GM12874 (cell line): ENCODE data around the gene SWAP70.

Experiments
- TF ChIP-seq, protein P1 (sequence below): IDR thresholded peaks from 2 replicates; pipeline ENCODE4 v1.5.1; 2011; ENCODE audit warnings: low read depth, mild to moderate bottlenecking, control low read depth, low read length, moderate library complexity; ENCODE audit not compliant: insufficient read depth

Gene SWAP70

GRCh38 chr11:9663699-9664275 lies at the start of gene SWAP70:
SWAP70 (plus strand) TSS chr11:9664077; CDS start chr11:9664180, 103 bp downstream.
- TF ChIP-seq, protein P1, sequence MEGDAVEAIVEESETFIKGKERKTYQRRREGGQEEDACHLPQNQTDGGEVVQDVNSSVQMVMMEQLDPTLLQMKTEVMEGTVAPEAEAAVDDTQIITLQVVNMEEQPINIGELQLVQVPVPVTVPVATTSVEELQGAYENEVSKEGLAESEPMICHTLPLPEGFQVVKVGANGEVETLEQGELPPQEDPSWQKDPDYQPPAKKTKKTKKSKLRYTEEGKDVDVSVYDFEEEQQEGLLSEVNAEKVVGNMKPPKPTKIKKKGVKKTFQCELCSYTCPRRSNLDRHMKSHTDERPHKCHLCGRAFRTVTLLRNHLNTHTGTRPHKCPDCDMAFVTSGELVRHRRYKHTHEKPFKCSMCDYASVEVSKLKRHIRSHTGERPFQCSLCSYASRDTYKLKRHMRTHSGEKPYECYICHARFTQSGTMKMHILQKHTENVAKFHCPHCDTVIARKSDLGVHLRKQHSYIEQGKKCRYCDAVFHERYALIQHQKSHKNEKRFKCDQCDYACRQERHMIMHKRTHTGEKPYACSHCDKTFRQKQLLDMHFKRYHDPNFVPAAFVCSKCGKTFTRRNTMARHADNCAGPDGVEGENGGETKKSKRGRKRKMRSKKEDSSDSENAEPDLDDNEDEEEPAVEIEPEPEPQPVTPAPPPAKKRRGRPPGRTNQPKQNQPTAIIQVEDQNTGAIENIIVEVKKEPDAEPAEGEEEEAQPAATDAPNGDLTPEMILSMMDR, result no peak

DNA sequence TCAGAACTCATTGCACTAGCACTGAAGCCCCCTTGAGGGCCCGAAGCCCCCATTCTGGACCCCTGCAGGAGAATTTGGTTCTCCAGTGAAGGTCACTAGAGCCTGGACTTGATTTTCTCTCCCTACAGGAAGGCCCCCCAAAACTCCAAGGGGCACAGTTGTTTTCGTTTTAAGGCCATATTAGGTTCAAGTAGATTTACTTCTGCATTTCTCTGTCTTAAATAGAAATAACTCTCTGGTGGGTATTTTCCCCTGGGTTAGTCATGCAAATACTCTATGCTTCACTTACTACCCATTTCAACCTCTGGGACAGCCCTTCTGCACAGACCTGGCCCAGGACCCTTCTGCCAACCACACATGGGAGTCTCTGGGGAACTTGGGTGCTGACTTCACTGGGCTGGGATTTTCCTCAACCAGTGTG lies 48.8 kb upstream of the SWAP70 start:
- TF ChIP-seq, protein P1, result no peak

DNA sequence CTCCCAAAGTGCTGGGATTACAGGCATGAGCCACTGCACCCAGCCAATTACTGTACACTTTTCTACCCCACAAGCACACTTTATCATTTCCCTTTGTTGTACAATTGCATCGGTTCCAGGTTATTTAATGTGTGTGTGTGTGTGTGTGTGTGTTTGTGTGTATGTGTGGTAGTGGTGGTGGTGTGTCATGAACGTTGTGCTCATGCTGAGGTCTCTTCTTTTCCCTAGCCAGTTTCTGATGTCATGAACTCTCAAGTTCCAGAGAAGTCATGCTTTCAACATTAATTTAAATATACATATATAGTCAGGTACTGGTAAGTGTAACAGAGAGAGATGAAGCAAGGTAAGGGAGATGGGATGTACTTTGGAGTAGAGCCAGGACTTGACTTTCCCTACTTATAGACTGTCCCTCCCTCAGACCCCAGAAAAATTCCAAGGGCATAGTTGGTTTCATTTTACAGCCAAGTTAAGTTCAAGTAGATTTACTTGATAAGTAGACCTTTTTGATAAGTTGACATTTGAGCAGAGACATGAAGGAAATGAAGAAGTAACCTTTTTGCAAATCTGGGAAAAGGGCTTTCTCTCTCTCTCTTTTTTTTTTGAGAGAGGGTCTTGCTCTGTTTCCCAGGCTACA lies 47.7 kb upstream of the SWAP70 start:
- TF ChIP-seq, protein P1, result no peak

- TF ChIP-seq, protein P1, result no peak
These were observed 47.0 kb upstream of the SWAP70 start for GRCh38 chr11:9616858-9617257.

DNA sequence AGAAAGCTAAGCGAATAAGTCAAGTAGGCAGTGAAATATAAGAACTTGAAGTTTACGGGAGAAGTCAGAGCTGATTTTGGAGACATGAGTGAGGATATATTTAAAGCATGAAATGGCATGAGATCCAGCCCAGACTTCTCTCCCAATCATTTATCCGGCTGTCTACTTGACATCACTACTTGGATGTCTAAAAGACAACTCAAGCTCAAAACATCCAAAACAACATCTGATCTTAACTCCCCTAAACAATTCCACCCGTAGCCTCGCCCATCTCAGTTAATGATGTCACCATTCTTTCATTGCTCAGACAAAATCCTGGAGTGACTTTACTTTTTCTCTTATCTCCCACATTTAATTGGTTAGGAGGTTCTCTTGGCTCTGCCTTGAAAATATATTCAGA lies 45.9 kb upstream of the SWAP70 start:
- TF ChIP-seq, protein P1, result no peak

DNA sequence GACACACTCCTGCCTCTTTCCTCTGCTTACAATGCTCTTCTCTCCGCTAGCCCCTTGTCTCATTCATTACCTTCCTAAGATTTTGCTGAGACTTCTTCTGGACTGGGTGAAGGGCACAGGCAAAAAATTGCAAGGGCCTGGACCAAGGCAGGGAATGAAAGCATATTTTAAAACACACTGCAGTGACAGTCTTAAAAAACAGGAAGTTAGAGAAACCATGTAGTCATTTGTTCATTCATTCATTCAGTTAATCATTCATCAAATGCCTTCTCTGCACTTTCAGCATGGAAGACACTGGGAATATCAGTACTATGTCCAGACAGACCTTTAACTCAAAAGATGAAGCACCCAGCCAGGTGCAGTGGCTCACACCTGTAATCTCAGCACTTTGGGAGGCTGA lies 44.9 kb upstream of the SWAP70 start:
- TF ChIP-seq, protein P1, result no peak

DNA sequence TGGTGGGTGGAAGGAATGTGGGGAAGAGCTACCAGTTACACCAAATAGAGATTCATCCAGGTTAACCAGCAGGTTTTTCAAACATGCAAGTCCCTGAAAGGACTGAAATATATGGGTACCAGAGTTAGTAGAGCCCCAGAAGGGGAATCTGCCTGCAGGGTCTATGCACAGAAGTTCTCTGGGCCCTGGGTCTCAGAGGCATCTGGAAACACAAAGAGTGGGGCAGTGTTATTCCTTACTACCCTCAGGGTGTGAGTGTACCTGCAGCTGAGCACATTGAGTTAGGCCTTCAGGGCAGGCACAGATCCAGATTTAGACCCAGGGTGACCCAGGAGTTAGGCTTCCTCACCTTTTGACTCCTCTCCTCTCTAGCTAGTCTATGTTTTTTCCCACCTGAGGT lies 43.9 kb upstream of the SWAP70 start:
- TF ChIP-seq, protein P1, result no peak

GRCh38 chr11:9624448-9624847 lies 39.4 kb upstream of the SWAP70 start:
- TF ChIP-seq, protein P1, result no peak
